Measurements from ENCODE around the gene PHLPP1.

- TF ChIP-seq CTCF (tag by site-specific recombination; IDR thresholded peaks at IDR 0.05) (no peak), ZNF239 (tag by site-specific recombination; IDR thresholded peaks at IDR 0.05) (no peak)
These were observed 119.4 kb downstream of the PHLPP1 start for GRCh38 chr18:62834715-62835114.
